ENCODE data around the gene MAN2A1. TPM values are rescaled to one million over a fixed set of nuclear protein-coding genes. Genes with fewer than 3 reads are reported as not detected.

MAN2A1 gene
- total RNA-seq, 1 experiment from 2014 or later, result 86.6 TPM

DNA sequence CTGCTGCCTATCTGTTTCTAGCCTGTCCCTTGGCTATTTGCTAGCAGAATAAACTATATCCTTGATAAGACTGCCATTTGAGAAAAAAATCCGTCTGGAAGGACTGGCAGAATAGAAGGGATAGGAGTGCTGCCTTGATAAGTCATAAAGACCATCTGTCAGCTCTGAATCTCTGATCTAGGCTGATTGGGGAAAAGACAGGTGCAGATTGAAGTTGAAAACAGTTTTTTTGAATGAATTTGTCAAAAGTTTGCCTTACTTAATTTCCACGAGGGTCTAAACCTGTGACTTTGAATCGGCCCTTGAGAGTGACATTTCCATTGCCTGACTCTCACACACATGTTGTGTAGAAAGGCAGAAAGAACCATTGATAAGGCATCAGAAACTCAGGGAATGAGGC, 218.6 kb downstream of the MAN2A1 start (continued):
- TF ChIP-seq, protein P1, sequence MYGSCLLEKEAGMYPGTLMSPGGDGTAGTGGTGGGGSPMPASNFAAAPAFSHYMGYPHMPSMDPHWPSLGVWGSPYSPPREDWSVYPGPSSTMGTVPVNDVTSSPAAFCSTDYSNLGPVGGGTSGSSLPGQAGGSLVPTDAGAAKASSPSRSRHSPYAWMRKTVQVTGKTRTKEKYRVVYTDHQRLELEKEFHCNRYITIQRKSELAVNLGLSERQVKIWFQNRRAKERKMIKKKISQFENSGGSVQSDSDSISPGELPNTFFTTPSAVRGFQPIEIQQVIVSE (CRISPR knock-in tag; IDR thresholded peaks at IDR 0.05; ENCODE audit: borderline replicate concordance), result no peak

DNA sequence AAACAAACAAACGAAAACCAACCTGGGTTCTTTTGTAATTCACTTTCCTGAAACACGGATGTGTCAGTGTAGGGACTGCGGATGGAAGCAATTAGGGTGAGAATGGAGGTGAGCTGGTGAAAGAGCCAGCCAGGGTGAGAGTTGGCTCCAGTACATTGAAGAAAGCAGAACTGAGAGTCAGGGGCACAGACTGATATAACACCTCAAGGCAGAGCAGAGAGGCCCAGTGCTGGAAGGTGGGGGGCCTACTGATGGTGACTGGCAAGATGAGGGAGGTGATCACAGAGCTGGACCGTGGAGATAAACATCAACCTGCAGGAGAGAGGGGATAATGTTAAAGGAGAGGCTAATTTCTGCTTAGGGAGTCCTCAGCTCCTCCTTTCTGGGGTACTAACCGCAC, 221.1 kb downstream of the MAN2A1 start:
- Mint-ChIP-seq H3K4me1 (no peaks in the 10 kb centered on the region), H3K27ac (no peak overlapping the region), H3K4me3 (no peak overlapping the region), H3K27me3 (ENCODE audit: low read depth) (no peaks in the 10 kb centered on the region; the same call in 1 of the 2 replicates), H3K9me3 (no peaks in the 10 kb centered on the region), H3K36me3 (no peaks in the 10 kb centered on the region)
- ATAC-seq (peak; percentile 76), DNase-seq (ENCODE audit: low spot score) (no peak)
- ChIA-PET CTCF (no interaction called here), POLR2A (no interaction called here)
- TF ChIP-seq ZBTB21 (CRISPR knock-in tag; IDR thresholded peaks at IDR 0.05; ENCODE audit: borderline replicate concordance), result no peak

DNA sequence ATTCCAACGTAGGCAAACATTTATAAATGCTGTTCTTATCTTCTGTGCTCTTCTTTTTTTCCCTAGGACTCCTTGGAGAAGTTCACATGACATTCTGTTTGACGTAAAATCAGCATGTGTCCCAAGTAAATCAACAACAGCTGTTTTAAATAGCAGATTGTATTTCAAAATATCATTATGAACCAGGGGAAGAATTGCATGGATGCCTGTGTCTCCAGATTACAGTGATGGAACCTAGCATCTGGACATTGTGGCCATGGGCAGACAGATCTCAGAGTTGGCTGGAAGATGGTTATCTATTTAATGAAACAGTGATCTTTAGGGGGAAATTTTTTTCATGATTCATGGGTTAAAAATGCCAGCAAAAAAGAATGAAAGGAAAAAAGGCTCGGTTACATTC, 222.0 kb downstream of the MAN2A1 start:
- no peaks in the 10 kb centered on the region for H3K9me3 Mint-ChIP-seq
- TF ChIP-seq, protein P2, sequence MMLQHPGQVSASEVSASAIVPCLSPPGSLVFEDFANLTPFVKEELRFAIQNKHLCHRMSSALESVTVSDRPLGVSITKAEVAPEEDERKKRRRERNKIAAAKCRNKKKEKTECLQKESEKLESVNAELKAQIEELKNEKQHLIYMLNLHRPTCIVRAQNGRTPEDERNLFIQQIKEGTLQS (CRISPR knock-in tag; conservative IDR thresholded peaks at IDR 0.05), result no peak
- TF ChIP-seq, protein P3, sequence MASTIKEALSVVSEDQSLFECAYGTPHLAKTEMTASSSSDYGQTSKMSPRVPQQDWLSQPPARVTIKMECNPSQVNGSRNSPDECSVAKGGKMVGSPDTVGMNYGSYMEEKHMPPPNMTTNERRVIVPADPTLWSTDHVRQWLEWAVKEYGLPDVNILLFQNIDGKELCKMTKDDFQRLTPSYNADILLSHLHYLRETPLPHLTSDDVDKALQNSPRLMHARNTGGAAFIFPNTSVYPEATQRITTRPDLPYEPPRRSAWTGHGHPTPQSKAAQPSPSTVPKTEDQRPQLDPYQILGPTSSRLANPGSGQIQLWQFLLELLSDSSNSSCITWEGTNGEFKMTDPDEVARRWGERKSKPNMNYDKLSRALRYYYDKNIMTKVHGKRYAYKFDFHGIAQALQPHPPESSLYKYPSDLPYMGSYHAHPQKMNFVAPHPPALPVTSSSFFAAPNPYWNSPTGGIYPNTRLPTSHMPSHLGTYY (CRISPR knock-in tag; IDR thresholded peaks at IDR 0.05), result no peak
- no peak for TF ChIP-seq ZNF263 (CRISPR knock-in tag; IDR thresholded peaks at IDR 0.05; ENCODE audit: low read depth)
- TF ChIP-seq, protein P4, sequence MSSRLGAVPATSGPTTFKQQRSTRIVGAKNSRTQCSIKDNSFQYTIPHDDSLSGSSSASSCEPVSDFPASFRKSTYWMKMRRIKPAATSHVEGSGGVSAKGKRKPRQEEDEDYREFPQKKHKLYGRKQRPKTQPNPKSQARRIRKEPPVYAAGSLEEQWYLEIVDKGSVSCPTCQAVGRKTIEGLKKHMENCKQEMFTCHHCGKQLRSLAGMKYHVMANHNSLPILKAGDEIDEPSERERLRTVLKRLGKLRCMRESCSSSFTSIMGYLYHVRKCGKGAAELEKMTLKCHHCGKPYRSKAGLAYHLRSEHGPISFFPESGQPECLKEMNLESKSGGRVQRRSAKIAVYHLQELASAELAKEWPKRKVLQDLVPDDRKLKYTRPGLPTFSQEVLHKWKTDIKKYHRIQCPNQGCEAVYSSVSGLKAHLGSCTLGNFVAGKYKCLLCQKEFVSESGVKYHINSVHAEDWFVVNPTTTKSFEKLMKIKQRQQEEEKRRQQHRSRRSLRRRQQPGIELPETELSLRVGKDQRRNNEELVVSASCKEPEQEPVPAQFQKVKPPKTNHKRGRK (CRISPR knock-in tag; IDR thresholded peaks at IDR 0.05; ENCODE audit: borderline replicate concordance), result no peak
- TF ChIP-seq, protein P5, sequence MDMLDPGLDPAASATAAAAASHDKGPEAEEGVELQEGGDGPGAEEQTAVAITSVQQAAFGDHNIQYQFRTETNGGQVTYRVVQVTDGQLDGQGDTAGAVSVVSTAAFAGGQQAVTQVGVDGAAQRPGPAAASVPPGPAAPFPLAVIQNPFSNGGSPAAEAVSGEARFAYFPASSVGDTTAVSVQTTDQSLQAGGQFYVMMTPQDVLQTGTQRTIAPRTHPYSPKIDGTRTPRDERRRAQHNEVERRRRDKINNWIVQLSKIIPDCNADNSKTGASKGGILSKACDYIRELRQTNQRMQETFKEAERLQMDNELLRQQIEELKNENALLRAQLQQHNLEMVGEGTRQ (CRISPR knock-in tag; IDR thresholded peaks at IDR 0.05), result no peak
- TF ChIP-seq JAZF1 (CRISPR knock-in tag; IDR thresholded peaks at IDR 0.05), result no peak
- no peak for TF ChIP-seq FOXJ3 (CRISPR knock-in tag; IDR thresholded peaks at IDR 0.05; ENCODE audit: borderline replicate concordance)
- no peak for TF ChIP-seq ESRRA (CRISPR knock-in tag; IDR thresholded peaks at IDR 0.05; ENCODE audit: borderline replicate concordance)
- TF ChIP-seq SOX15 (CRISPR knock-in tag; IDR thresholded peaks at IDR 0.05), result no peak
- no peak for TF ChIP-seq CBFB (CRISPR knock-in tag; IDR thresholded peaks at IDR 0.05; ENCODE audit: low read depth)
- no peak for TF ChIP-seq ZNF121 (CRISPR knock-in tag; IDR thresholded peaks at IDR 0.05)
- TF ChIP-seq GTF2I (CRISPR knock-in tag; conservative IDR thresholded peaks at IDR 0.05), result no peak
- CTCF ChIA-PET, result no interaction called here
- H3K4me1 Mint-ChIP-seq, result no peaks in the 10 kb centered on the region
- no peaks in the 10 kb centered on the region; the same call in 1 of the 2 replicates for H3K27me3 Mint-ChIP-seq (ENCODE audit: low read depth)
- no peak overlapping the region for H3K27ac Mint-ChIP-seq
- H3K4me3 Mint-ChIP-seq, result no peak overlapping the region
- DNase-seq (ENCODE audit: low spot score) (no peak), ATAC-seq (no peak)
- no peaks in the 10 kb centered on the region for H3K36me3 Mint-ChIP-seq
- POLR2A ChIA-PET, result no interaction called here

DNA sequence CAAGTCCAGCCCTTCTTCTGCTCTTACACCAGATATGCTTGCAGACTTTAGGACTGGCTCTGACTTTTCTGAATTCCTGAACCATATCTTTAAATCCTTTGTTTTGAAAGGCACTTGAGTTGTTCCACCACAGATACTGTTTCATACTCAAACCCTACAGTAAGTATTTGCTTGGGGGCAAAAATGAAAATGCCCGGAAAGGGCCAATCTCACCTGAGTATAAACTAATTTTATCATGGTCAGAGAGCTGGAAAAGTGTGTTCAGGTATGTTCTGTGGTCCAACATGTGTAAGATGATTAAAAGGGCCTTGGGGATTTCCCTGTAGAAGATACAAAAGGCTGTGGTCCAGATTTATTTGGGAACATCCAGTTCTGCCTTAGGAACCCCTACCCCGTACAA, 225.2 kb downstream of the MAN2A1 start:
- Mint-ChIP-seq H3K4me1 (no peaks in the 10 kb centered on the region), H3K27ac (no peak overlapping the region), H3K4me3 (no peak overlapping the region), H3K36me3 (no peaks in the 10 kb centered on the region), H3K9me3 (no peaks in the 10 kb centered on the region), H3K27me3 (ENCODE audit: low read depth) (no peaks in the 10 kb centered on the region)
- ATAC-seq (no peak), DNase-seq (ENCODE audit: low spot score) (no peak)
- ChIA-PET CTCF (no interaction called here), POLR2A (no interaction called here)
- no peak for TF ChIP-seq ETV6 (CRISPR knock-in tag; IDR thresholded peaks at IDR 0.05)
- TF ChIP-seq CBFB (CRISPR knock-in tag; IDR thresholded peaks at IDR 0.05; ENCODE audit: low read depth), result no peak
- TF ChIP-seq FOXJ3 (CRISPR knock-in tag; IDR thresholded peaks at IDR 0.05; ENCODE audit: borderline replicate concordance), result no peak
- TF ChIP-seq, protein P6, sequence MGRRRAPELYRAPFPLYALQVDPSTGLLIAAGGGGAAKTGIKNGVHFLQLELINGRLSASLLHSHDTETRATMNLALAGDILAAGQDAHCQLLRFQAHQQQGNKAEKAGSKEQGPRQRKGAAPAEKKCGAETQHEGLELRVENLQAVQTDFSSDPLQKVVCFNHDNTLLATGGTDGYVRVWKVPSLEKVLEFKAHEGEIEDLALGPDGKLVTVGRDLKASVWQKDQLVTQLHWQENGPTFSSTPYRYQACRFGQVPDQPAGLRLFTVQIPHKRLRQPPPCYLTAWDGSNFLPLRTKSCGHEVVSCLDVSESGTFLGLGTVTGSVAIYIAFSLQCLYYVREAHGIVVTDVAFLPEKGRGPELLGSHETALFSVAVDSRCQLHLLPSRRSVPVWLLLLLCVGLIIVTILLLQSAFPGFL (CRISPR knock-in tag; IDR thresholded peaks at IDR 0.05; ENCODE audit: borderline replicate concordance), result no peak
- TF ChIP-seq ZNF232 (CRISPR knock-in tag; IDR thresholded peaks at IDR 0.05), result no peak
- no peak for TF ChIP-seq HMGA2 (CRISPR knock-in tag; IDR thresholded peaks at IDR 0.05)
- TF ChIP-seq, protein P7, sequence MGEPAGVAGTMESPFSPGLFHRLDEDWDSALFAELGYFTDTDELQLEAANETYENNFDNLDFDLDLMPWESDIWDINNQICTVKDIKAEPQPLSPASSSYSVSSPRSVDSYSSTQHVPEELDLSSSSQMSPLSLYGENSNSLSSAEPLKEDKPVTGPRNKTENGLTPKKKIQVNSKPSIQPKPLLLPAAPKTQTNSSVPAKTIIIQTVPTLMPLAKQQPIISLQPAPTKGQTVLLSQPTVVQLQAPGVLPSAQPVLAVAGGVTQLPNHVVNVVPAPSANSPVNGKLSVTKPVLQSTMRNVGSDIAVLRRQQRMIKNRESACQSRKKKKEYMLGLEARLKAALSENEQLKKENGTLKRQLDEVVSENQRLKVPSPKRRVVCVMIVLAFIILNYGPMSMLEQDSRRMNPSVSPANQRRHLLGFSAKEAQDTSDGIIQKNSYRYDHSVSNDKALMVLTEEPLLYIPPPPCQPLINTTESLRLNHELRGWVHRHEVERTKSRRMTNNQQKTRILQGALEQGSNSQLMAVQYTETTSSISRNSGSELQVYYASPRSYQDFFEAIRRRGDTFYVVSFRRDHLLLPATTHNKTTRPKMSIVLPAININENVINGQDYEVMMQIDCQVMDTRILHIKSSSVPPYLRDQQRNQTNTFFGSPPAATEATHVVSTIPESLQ (CRISPR knock-in tag; IDR thresholded peaks at IDR 0.05), result no peak
- TF ChIP-seq TEAD4 (CRISPR knock-in tag; IDR thresholded peaks at IDR 0.05), result no peak

All from WTC11 (cell line).